GM18873 (cell line): Measurements from ENCODE around the gene PTPN1.
"Not testable (repeated sequence)": the region's sequence is repeated elsewhere in the genome, so short reads cannot be mapped to it uniquely, and the experiment has no call there.

Experiments used
- ATAC-seq: cut with Tn5 transposase; IDR thresholded peaks from one replicate; pipeline ENCODE4 v1.9.1; 2021; ENCODE audit warnings: mild to moderate bottlenecking, moderate library complexity, moderate number of reproducible peaks; ENCODE audit not compliant: unreplicated experiment, low FRiP score

The PTPN1 gene

DNA sequence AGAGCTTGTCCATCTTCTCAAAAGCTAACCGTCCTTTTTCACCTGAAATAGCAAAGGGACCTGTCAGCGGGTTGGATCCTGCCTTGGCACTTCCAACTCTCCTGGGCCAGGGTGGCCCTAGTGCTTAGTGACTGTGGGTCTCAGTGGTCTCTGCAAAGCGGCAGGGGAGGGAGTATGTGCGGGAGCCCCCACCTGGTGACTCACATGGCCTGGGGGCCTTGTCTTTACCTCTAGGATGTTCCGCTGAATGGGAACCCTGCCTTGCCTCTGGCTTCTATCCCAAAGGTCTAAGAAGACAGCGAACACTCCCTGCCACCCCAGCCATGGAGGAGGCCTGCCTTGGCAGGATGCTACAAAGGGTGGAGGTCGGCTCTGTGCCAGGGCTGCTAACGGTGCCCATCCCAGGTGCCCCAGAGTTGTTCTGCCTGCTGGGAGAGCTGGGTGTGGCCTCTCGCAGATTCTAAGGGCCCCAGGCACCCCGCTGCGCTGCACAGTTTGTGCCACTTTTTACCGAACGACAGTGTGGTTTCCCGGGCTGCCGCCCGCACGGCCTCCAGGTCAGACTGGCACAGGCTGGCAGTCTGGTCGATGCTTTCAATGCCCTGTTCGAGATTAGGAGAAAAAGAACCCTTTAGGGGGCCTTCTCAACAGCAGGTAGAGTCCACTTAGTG lies 77.2 kb downstream of the PTPN1 start:
- ATAC-seq, result no peak

DNA sequence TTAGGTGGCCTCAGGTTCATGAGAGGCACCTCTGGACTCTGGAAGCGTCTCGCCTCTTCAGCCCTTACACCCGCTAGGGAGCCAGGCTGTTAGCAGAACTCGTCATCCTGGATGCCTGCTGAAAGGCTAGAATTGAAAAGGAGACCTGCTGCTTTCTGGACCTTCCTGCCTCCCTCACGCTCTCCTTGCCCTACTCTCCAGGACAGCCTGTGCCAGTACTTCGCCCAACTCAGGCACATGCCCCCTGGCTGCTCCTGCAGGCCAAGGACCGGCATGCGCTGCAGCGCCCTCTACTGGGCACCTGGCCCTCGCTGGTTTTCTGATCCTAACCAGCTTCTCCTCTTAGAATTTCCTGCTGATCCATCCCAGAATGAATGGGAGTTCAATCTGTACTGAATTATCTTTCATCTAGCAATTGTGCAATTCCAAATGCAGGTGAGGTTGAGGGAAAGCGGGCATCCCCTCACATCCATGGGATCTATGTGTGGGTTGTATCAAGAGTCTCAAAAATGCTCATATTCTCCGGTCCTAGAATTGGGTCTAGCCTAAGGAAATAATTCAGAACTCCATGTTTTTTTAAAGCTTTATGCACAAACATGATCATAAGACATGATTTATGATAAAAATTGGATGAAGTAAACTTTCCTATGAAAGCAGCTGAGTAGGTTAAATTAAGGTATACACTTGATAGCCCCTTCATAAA lies 78.0 kb downstream of the PTPN1 start:
- ATAC-seq, result no peak

DNA sequence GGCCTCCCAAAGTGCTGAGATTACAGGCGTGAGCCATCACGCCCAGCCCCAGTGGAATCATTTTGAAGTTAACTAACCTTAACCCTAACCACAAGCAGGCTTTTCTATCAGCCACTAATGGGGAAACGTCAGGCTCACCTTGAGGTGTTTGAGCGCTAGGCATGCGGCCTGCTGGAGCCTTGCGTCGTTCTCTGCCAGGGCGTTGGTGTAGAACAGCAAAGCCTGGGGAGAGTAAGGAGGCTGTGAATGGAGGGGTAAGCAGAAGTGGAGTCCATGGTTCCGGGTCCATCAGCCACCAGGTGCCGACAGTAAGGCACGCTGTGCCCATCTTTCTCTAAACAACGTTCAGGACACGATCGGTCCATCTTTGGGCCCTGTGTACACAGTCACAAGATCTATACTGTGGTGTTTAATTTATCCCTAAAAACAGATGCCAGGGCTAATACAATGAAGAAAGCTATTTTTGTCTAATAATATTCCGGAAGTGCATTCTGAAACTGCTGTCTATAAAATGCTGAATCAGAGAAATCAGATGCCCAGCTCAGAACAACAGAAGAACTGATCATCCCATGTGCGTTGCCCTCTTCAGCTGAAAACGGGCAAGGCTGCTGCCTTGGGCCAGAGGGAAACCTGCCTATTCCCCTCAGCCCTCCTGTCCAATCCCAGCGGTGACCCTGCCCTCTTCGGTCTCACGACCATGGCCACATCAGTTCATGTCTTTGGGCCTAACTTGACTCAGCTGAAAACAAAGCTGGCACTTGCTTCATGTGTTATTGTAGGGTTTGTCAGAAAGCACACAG lies 79.6 kb downstream of the PTPN1 start:
- ATAC-seq, result no peak

DNA sequence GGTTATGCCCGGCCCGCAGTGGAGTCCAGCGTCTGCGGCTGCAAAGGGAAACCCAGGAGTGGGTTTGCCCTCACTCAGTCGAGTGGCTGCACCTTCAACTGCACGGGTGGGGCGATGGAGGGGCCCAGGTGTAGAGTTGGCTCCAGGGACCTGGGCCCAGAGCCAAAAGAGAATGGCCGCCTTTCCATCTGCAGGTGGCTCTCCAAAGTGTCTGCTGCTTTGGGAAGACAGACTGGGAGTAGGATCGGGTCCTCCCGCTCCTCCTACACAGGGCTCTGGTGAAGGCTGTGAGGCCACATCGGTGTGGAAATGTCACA lies 80.1 kb downstream of the PTPN1 start:
- no peak for ATAC-seq

DNA sequence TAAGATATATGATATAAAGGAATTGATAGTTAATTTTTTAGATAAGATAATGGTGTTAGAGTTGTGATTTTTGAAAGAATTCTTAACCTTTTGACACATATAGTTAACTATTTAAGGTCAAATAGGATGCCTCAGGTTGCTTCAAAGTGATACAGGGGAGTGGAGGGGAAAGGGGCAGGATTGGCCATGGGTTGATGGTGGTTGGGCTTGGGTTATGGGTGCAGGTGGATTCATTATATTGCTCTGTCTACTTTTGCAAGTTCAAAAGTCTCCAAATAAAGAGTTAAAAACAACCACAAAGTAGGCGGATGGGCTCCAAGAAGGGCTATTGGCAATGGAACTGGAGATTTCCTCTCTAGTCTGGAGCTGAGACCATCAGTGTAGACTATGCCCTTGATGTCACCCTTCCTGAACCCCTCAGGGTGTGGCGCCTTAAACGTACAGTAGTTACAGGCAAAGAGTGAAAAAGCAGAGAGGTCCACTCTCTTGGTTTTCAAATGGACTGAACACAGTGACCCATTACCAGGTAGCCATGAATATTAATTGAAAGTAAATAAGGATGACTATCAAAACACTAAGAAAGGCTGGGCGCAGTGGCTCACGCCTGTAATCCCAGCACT lies 81.2 kb downstream of the PTPN1 start:
- no peak for ATAC-seq

DNA sequence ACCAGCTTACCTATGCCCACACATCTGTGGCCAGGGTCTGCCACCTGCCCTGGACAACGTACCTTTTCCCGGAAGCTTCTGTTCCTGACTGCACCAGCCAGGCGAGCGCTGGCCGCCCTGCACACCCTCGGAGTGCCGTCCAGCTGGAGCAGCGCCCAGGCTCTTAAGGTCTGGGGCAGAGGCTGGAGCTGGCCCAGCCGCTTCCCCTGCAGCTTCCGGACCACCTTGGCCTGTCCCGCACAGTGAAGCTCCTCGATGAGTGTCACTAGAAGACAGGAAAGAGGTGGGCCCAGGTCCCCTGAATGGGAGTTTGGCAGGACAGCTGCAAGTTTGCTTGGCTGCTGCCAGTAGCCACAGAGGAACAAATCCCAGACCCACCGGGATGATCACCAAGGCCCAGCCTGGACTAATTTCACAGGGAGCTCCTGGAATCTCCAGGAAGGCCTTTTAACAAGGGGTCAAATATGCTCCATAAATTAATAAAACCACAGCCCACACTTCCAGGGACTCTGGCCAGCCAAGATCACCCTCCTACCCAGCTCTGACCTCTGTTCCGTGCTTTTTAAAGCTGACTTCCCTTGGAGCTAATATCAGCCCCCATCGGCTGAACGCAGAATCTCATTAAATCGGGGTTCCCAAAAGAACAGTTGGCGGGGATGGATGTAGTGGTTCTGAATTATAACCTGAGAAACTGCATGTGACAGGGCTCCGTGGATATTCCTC lies 82.3 kb downstream of the PTPN1 start:
- no peak for ATAC-seq

DNA sequence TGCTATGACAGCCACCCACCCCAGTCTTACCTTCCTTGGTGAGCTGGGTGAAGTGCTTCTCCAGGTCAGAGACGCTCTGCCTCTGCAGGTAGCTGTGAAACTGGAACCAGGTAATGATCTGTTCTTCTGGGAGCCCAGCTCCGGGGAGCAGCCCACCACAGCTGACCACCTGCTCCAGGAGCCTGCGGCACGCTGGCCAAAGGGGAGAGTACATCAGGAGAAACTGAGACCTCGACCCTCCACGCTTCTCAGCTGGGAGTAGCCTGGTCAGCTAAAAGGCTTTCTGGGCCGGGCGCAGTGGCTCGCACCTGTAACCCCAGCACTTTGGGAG lies 82.8 kb downstream of the PTPN1 start:
- ATAC-seq, result no peak

DNA sequence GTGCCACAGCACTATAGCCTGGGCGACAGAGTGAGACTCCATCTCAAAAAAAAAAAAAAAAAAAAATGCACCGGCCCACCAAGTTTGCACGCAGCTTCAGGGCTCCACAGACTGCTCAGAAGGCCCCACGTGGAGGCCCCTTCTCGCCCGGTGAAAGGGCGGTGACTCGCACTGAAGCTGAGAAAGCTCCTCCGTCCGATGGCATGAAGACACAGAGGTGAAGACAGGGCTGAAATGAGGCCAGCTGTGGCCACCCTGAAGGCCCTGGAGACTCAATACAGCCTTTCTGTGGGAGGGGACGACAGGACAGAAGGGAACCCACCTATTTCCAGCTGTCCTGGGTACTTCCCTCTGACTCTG lies 84.0 kb downstream of the PTPN1 start:
- no peak for ATAC-seq

DNA sequence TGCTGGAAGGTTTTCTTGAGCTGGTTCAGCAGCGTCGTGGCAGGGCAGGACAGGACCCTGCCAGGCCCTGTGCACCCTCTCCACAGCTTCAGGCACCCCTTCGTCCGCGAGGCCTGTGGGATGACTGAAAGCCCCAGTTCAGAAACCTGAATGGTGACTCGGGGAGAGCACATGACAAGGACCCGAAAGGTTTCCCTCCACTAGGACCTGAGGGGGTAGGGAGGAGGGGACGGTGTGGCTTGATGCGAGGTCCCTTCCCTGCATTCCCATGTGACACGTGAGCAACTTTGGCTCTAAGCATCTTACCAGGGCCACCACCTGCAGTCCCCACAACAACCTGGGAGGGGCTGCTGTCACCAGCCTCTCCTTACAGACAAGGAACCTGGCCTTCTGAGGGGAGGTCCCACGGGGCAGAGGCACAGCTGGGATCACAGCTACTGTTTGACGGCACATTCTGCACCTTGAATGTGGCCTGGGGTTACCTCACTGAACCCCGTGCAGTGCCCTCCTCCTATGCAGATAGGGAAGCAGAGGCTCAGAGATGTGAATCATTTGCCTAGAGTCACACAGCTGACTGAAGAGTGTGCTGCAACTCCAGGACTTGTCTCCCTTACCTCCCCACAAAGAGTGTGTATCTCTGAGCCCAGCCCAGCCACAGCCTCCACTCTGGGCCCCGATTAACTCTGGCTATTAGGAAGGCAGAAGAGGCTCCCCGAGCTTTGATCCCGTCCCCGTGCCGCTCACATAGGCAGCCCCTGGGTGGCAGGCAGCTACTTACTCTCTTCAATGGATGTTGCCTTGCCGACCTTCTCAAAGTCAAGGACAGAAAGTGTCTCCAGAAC lies 84.6 kb downstream of the PTPN1 start:
- ATAC-seq, result no peak

DNA sequence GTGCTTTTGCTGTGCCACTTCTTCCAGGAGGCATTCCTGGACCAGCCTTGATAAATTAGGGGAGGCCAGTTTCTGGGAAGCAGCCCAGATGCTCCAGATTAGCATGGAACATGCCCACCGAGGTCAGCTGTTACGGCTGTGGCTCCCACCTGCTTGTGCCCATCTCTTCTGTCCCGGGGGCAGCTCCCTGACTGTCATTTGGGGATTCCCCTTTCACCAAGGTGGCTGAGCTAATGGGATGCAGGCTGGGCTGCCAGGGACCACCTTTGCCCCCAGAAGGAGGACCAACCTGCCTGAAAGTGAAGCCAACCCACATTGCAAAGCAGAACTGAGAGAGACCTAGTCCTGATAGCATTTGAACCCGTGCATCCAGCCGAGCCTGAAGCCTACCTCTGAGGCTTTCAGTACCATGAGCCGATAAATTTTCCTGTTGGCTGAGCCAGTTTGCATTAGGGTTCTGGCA lies 85.3 kb downstream of the PTPN1 start:
- ATAC-seq, result no peak

DNA sequence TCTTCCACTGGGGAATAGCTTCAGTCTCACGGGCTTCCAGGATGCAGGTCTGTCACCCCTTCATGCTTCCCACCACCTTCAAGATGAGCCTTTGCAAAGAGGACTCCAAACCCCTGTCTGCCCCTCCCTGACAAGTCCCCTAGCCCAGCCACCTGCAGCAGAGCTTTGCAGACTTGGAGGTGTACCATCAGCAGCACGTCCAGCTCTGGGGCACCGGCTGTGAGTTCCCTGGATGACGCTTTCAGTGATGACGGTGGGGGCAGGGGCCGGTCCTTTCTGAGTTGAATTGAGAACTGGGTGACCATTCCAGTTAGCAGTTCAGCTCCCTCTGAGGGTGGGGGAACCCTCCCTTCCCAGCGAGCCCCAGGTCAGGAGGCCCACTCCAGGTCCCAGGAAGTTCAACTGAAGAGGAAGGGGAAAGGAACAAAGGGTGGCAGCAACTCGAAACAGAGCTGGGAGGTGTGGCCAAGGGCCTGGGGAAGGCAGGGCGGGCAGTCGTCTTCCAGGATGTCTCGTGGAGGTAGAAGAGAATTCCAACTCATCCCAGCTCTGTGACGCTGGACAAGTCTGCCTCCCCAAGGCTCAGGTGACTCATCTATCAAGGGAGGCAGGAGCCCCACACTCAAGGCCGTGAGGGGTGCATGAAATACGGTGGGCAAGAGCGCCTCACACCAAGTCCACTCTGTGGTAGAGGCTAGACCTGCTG lies 86.0 kb downstream of the PTPN1 start:
- ATAC-seq, result no peak

DNA sequence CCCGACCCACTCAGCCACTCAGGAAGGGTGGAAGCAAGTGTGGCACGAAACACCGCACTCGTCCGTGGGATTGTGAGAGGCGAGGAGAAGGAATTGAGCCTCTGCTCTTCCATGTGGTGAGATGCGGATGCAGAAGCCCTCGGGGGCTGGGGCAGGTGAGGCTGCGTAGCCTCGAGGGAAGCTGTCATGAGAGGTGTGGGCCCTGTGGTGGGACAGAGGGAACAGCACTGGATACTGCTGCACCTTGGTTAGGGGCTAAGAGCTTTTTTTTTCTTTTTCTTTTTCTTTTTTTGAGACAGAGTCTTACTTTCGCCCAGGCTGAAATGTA lies 86.5 kb downstream of the PTPN1 start:
- no peak for ATAC-seq

DNA sequence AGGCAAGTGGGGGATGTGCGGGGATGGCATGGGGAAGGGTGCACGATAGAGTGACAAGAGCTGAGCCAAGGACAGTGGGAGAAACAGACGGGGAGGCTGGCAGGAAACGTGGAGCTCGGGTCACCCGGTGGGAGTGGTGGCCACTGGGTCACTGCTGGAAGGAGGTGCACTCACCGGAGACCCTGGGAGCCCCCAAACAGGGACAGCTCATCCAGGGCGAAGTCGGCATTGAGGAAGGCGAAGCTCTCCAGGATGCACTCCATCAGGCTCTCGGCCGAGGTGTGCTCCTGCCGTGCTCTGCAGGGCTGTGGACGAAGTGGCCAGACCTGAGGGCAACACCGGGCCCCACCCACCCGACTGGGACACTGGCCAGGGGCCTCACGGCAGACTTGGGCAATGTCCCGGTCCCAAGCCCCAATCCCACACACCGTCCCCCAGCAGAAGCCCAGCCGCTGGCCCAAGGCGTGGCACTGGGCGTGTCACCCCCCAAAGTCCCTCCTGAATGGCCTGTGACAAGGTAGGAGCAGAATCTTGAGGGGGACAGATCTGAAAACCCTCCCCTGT lies 87.3 kb downstream of the PTPN1 start:
- no peak for ATAC-seq

DNA sequence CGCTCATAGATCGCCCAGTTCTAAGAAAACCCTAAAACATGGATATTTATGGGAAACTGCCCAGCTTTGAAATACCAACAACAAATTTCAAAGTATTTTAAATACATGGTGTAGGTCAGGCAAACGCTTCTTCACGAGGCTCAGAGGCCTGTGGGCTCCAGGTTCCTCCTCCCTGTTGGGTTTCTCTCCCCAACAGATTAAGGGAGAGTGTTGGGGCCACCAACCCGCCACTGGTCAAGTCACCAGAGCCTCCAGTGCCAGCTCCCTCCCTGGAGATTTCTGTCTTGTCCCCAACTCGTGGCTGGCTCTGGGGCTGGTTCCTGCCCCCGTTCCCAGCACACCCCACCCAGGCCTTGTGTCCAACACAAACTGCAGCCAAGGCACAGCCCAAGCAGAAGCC lies 87.9 kb downstream of the PTPN1 start:
- ATAC-seq, result no peak

DNA sequence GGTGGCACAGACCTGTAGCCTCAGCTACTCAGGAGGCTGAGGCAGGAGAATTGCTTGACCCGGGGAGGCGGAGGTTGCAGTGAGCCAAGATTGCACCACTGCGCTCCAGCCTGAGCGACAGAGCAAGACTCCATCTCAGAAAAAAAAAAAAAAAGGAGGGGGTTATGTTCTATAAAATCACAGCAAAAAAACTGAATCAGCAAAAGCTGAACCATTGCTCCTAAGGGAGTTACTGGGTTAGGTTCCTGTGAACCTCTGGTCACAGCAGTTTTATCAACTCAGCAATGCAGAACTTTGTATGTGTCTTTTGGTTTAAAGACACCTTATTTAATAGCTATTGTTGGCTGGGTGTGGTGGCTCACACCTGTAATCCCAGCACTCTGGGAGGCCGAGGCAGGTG lies 88.6 kb downstream of the PTPN1 start:
- ATAC-seq, result not testable (repeated sequence)

DNA sequence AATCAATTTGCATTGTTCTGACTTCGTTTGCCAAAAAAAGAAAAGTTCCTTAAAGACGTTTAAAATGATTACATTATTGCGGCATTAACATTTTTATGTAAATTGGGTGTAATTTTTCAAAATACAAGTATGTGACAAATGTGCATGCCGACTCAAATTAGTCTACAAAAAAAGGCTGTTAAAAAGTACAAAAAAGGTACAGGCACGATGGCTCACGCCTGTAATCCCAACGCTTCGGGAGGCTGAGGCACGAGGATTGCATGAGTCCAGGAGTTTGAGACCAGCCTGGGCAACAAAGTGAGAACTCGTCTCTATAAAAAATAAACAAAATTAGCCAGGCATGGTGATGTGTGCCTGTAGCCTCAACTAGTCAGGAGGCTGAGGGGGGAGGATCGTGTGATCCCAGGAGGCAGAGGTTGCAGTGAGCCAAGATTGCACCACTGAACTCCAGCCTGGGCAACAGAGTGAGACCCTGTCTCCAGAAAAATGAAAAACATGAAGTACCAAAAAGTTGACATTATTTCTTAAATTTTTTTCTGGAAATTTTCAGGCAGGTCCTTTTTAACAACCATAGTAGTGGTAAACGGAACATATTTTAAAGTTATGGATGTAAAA lies 90.2 kb downstream of the PTPN1 start:
- ATAC-seq, result no peak

DNA sequence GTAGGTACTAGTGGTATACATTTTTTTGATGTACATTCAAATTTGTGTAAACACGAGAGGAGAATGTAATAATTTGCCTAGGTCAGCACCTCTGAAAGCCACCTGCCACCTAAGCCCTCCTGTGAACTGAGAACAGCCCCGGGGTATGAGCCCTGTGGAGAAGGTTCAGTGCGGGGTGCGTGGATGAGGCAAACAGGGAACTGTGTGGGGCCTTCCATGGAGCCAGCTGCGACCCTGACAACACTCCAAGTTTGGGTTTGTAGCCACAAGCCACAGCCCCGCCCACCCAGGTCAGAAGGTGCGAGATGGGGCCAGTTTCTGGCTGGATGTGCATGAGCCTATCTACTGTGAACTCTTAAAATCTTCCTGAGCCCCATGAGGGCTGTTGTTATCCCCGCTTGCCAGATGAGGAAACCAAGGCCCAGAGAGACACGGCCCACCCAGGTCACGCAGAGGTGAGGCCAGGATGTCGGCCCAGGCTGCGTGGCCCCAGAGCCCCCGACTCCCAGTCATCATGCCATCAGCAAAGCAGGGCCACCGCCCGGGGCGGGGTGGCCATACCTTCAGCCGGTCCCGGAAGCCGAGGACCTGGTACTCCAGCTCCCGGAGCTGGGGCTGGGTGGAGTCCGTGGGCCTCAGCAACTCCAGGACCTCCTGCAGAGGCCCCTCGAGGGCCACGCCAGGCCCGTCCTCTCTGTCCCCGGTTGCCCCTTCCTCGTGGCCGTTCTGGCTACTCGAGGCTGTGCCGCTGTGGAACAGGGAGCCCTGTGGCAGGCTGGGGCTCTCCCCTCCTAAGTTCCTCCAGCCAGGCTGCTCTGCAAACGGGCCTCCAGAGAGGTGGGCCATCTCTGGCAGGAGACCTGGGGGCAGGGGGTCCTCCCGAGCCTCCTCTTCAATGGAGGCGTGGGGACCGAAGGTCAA lies 91.6 kb downstream of the PTPN1 start:
- ATAC-seq, result no peak
